MM.1S (cell line): ENCODE measurements around the gene TIMM50.

ENCODE experiments used
- DNase-seq: peaks from one replicate; pipeline ENCODE4 v3.0.0-alpha.2; 2015
- H2AFZ ChIP-seq: fragments of 300-600 bp; sonication (generic); 2 replicates; pipeline ENCODE4 v1.6.0; 2016; ENCODE audit warnings: antibody characterized with exemption, low read length
- H3F3A ChIP-seq: fragments of 300-600 bp; sonication (generic); 2 replicates; pipeline ENCODE4 v1.6.1; 2016; ENCODE audit warnings: mild to moderate bottlenecking, antibody characterized with exemption, low read length, moderate library complexity, mixed read lengths; ENCODE audit not compliant: insufficient read depth
- H3K27ac ChIP-seq: fragments of 300-600 bp; sonication (generic); 2 replicates; pipeline ENCODE4 v1.5.1; 2016; ENCODE audit warnings: mild to moderate bottlenecking, low read length
- H3K27me3 ChIP-seq: fragments of 300-600 bp; sonication (generic); replicated peaks from 2 replicates; pipeline ENCODE4 v1.6.0; 2016; ENCODE audit warnings: low read length; ENCODE audit not compliant: insufficient read depth
- H3K36me3 ChIP-seq: fragments of 300-600 bp; sonication (generic); replicated peaks from 2 replicates; pipeline ENCODE4 v1.6.1; 2016; ENCODE audit warnings: mild to moderate bottlenecking, low read length, mixed read lengths; ENCODE audit not compliant: insufficient read depth
- H3K4me1 ChIP-seq: fragments of 300-600 bp; sonication (generic); 2 replicates; pipeline ENCODE4 v1.6.1; 2016; ENCODE audit warnings: low read length, mixed read lengths
- H3K4me2 ChIP-seq: fragments of 300-600 bp; sonication (generic); 2 replicates; pipeline ENCODE4 v1.6.0; 2016; ENCODE audit warnings: low read depth, low read length
- H3K4me3 ChIP-seq: fragments of 300-600 bp; sonication (generic); 2 replicates; pipeline ENCODE4 v1.5.1; 2016; ENCODE audit warnings: low read length, mixed read lengths
- H3K79me2 ChIP-seq: fragments of 300-600 bp; sonication (generic); 2 replicates; pipeline ENCODE4 v1.6.1; 2016; ENCODE audit warnings: mixed run types, low read length, mixed read lengths
- H3K9ac ChIP-seq: fragments of 300-600 bp; sonication (generic); 2 replicates; pipeline ENCODE4 v1.6.1; 2016; ENCODE audit warnings: low read length, mixed read lengths
- H3K9me2 ChIP-seq: fragments of 300-600 bp; sonication (generic); replicated peaks from 2 replicates; pipeline ENCODE4 v1.6.1; 2016; ENCODE audit warnings: mild to moderate bottlenecking, low read length, mixed read lengths; ENCODE audit not compliant: insufficient read depth
- H3K9me3 ChIP-seq: fragments of 300-600 bp; sonication (generic); replicated peaks from 2 replicates; pipeline ENCODE4 v1.6.1; 2016; ENCODE audit warnings: mild to moderate bottlenecking, low read length, mixed read lengths; ENCODE audit not compliant: insufficient read depth
- H4K20me1 ChIP-seq: fragments of 300-600 bp; sonication (generic); 2 replicates; pipeline ENCODE4 v1.6.1; 2016; ENCODE audit warnings: mild to moderate bottlenecking, low read length, moderate library complexity, mixed read lengths; ENCODE audit not compliant: insufficient read depth
- EZH2 ChIP-seq: fragments of 300-600 bp; sonication (generic); optimal IDR thresholded peaks from 2 replicates; pipeline ENCODE3; 2017; ENCODE audit warnings: low read depth, mild to moderate bottlenecking, antibody characterized with exemption, low read length, mixed read lengths
- EZH2phosphoT487 ChIP-seq: fragments of 300-600 bp; sonication (generic); IDR thresholded peaks from 2 replicates; pipeline ENCODE4 v1.6.1; 2018; ENCODE audit warnings: antibody characterized with exemption, low read length
- TF ChIP-seq, protein P1 (sequence below): fragments of 300-600 bp; sonication (generic); IDR thresholded peaks from 2 replicates; pipeline ENCODE4 v1.5.1; 2016; ENCODE audit warnings: antibody characterized with exemption, low read length, mixed read lengths

TIMM50 gene

DNA sequence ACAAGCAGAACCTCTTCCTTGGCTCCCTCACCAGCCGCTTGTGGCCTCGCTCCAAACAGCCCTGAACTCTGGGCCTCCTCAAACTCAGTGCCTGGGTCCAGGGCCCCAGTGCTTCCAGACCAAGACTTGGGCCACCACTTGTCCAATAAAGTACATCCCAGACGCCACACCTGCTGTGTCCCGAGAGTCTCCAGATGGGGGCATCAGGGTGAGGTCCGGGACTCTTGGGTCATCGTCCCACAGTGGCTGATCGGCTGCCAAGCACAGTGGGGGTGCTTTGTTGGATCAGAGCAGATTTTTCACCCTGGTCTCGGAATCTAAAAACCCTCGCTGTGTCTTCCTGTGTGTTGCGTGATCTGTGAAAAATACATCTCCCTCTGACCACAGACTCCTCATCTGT lies 9.1 kb downstream of the TIMM50 start:
- Histone ChIP-seq H3K4me3 (no peak overlapping the region), H3K4me2 (no peak overlapping the region), H4K20me1 (no peaks in the 10 kb centered on the region), H3K79me2 (peaks cover 9% of the 10 kb centered on the region; the same call in 1 of the 2 replicates), H3K4me1 (no peaks in the 10 kb centered on the region), H3F3A (no peaks in the 10 kb centered on the region), H3K27ac (no peak overlapping the region), H3K9me2 (no peaks in the 10 kb centered on the region), H3K9ac (no peak overlapping the region), H2AFZ (no peak overlapping the region), H3K9me3 (no peaks in the 10 kb centered on the region), H3K27me3 (no peaks in the 10 kb centered on the region), H3K36me3 (no peaks in the 10 kb centered on the region; the same call in 1 of the 2 replicates)
- TF ChIP-seq EZH2phosphoT487: no peak
- no peak for TF ChIP-seq EZH2
- TF ChIP-seq, protein P1, sequence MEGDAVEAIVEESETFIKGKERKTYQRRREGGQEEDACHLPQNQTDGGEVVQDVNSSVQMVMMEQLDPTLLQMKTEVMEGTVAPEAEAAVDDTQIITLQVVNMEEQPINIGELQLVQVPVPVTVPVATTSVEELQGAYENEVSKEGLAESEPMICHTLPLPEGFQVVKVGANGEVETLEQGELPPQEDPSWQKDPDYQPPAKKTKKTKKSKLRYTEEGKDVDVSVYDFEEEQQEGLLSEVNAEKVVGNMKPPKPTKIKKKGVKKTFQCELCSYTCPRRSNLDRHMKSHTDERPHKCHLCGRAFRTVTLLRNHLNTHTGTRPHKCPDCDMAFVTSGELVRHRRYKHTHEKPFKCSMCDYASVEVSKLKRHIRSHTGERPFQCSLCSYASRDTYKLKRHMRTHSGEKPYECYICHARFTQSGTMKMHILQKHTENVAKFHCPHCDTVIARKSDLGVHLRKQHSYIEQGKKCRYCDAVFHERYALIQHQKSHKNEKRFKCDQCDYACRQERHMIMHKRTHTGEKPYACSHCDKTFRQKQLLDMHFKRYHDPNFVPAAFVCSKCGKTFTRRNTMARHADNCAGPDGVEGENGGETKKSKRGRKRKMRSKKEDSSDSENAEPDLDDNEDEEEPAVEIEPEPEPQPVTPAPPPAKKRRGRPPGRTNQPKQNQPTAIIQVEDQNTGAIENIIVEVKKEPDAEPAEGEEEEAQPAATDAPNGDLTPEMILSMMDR: no peak
- no peak for DNase-seq

DNA sequence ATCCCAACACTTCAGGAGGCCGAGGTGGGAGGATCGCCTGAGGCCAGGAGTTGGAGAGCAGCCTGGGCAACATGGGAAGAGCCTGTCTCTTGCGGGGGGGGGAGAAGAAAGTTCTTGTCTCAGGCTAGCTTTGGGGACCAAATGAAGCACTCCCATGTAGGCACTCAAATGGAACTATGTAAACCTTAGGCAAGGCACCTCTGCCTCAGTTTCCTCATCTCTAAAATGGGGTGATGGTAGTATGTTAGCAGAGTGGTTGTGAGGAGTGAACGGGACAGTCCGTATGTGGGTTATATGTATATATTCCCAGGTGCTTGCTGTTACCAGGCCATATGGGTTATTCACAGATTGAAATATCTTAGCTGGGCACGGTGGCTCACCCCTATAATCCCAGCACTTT lies 11.6 kb downstream of the TIMM50 start:
- Histone ChIP-seq H3K9ac (no peak overlapping the region), H2AFZ (no peak overlapping the region), H3K9me3 (no peaks in the 10 kb centered on the region), H3F3A (no peaks in the 10 kb centered on the region), H3K36me3 (no peaks in the 10 kb centered on the region; the same call in 1 of the 2 replicates), H4K20me1 (no peaks in the 10 kb centered on the region), H3K79me2 (no peaks in the 10 kb centered on the region; the same call in 1 of the 2 replicates), H3K27me3 (peaks cover 15% of the 10 kb centered on the region), H3K4me1 (no peaks in the 10 kb centered on the region), H3K4me3 (no peak overlapping the region), H3K9me2 (no peaks in the 10 kb centered on the region), H3K27ac (no peak overlapping the region), H3K4me2 (no peak overlapping the region)
- no peak for DNase-seq
- TF ChIP-seq, protein P1: no peak
- TF ChIP-seq EZH2: no peak

DNA sequence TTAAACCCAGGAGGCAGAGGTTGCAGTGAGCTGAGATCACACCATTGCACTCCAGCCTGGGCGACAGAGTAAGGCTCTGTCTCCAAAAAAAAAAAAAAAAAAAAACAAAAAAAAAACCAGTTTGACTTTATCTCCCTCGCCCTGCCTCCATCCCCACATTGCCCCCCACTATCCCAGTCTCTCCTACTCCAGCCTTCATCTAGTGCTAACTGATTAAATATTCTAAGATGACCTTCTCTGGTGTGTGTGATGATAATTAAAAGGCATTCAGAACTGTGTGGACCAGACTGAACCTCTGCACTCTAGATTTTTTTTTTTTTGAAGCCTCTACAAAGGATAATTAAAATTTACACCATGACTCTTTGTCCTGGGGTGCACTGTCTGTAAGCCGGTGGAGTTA lies 12.2 kb downstream of the TIMM50 start:
- peaks cover 20% of the 10 kb centered on the region for H3K27me3 ChIP-seq
- H3K4me3 ChIP-seq: no peak overlapping the region
- H3K9ac ChIP-seq: no peak overlapping the region
- H4K20me1 ChIP-seq: no peaks in the 10 kb centered on the region
- H3K4me1 ChIP-seq: 0 out of 2 replicates have a peak, but pooled peaks cover 3% of the 10 kb centered on the region
- H3K36me3 ChIP-seq: no peaks in the 10 kb centered on the region; the same call in 1 of the 2 replicates
- H3K9me3 ChIP-seq: no peaks in the 10 kb centered on the region
- TF ChIP-seq EZH2: no peak
- TF ChIP-seq, protein P1: no peak
- no peak for TF ChIP-seq EZH2phosphoT487
- no peak overlapping the region for H2AFZ ChIP-seq
- H3K27ac ChIP-seq: no peak overlapping the region
- H3F3A ChIP-seq: no peaks in the 10 kb centered on the region
- H3K4me2 ChIP-seq: no peak overlapping the region
- no peaks in the 10 kb centered on the region; the same call in 1 of the 2 replicates for H3K79me2 ChIP-seq
- no peaks in the 10 kb centered on the region for H3K9me2 ChIP-seq
- no peak for DNase-seq
